WI38 (cell line): ENCODE results near the gene RERE.

Source experiments
- H3K4me3 ChIP-seq: 2 replicates; pipeline ENCODE4 v1.5.1; 2011; ENCODE audit warnings: low read depth, mild to moderate bottlenecking, control low read depth, low read length
- TF ChIP-seq, protein P1 (sequence below): IDR thresholded peaks from 2 replicates; pipeline ENCODE4 v1.5.1; 2012; ENCODE audit warnings: low read depth, mild to moderate bottlenecking, control low read depth, low read length

Gene RERE

GRCh38 chr1:8706291-8706690 lies 111.1 kb downstream of the RERE start:
- TF ChIP-seq, protein P1, sequence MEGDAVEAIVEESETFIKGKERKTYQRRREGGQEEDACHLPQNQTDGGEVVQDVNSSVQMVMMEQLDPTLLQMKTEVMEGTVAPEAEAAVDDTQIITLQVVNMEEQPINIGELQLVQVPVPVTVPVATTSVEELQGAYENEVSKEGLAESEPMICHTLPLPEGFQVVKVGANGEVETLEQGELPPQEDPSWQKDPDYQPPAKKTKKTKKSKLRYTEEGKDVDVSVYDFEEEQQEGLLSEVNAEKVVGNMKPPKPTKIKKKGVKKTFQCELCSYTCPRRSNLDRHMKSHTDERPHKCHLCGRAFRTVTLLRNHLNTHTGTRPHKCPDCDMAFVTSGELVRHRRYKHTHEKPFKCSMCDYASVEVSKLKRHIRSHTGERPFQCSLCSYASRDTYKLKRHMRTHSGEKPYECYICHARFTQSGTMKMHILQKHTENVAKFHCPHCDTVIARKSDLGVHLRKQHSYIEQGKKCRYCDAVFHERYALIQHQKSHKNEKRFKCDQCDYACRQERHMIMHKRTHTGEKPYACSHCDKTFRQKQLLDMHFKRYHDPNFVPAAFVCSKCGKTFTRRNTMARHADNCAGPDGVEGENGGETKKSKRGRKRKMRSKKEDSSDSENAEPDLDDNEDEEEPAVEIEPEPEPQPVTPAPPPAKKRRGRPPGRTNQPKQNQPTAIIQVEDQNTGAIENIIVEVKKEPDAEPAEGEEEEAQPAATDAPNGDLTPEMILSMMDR: no peak
- no peak overlapping the region for H3K4me3 ChIP-seq

DNA sequence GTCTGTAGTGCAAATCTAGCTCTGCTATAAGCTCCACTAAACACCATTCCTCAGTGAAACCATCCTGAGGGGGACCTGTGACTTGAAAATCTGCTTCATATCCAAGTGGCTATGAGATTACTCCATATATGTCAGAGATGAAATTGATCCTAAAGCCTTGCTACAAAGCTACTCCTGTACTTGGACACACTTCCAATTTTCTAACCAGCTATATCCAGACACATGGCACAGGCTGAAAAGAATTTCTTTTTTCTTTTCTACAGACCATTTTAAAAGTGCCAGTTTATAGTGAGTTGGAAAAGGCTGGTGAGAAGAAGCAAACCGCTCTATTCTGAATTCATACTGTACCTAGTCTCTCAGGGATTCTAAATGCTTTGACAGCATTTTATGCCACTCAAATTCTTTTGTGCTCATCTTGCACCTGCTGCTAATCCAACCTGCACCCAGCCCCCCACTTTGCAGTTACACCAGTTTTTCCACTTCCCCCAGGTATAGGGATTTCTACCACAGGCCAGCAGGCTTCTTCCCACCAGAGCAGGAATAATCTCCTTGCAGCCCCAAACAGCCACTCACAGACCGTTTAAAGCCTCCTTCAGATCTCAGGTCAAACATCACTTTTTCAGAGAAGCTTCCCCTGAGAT lies 112.5 kb downstream of the RERE start:
- H3K4me3 ChIP-seq: no peak overlapping the region
- TF ChIP-seq, protein P1: no peak

DNA sequence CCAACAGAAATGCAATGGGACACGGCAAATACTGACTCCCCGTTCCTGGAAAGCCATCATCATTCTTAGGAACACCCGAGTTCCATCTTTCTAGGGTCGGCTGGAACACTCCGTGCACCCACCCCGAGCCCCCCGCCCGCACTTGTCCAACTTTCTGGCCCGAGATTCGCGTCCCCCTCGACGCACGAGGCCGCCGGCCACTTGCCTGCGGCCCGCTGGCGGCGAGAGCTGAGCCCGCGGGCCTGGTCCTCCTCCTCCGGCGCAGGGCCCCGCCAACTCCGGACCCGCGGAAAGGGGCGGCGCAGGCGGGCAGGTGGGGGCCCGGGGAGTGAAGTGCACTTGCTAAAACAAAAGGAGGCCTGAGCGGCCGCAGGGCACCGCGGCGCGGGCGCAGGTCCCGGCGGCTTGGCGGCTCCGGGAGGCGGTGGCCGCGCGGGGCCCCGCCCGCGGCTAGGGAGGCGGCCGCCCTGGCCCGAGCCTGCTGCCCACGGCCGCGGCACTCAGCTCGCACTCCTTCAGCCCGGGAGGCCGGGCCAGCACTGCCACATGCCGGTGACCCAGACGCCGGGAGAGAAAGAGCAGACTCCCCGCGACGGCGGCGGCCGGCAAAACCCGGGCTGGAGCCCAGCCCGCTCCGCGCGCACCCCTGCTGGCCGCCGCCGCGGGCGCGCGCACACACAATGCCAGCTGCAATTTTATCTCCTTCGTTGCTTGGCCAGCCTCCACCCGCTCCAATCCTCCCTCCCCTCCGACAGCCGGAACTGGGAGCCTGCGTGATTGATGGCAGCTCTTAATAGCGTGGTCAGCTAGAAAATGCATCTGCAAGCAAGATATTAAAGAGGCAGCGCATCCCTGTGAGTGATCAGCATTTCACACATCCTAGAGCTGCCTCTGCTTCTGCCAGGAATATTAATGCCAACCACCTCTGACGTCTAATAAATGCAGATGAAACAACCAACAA lies 114.3 kb downstream of the RERE start:
- TF ChIP-seq, protein P1: no peak

GRCh38 chr1:8702472-8702849 lies 115.0 kb downstream of the RERE start:
- H3K4me3 ChIP-seq: peak overlapping the region; percentile 77
- TF ChIP-seq, protein P1: no peak

More for the DNA sequence above, 114.3 kb downstream of the RERE start:
- peak overlapping the region; percentile 77 for H3K4me3 ChIP-seq

DNA sequence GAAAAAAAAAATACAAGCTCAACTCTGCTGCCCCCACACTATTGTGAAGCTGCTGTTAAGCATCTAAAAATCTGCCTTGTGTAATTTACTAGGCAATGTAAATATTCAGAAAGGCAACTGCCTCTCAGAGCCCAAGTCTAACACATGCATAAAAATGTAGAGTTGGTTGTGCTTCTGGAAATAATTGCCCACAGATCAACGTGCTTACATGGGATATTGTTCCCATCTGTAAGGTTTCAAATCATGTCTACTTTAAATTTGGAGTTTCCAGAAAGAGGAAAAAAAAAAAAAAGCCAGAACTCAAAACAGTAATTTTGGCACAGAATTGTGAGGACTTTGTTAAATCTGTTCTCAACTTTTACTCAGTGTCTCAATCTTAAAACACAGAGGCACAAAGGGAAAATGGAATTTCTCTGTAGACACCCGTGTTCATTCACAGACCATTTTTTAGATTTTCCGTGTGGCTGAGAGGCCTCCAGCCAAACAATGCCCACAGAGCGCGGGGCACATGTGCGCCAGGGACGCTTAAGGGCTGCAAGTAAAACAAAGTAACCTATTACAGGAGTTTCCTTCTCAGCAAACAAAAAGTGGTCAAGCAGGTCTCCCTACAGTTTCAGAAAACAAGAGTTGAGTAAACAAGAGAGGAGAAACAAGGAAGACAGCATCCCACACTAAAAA lies 115.5 kb downstream of the RERE start:
- H3K4me3 ChIP-seq: peak overlapping the region; percentile 77
- TF ChIP-seq, protein P1: no peak

- TF ChIP-seq, protein P1: no peak
- no peak overlapping the region for H3K4me3 ChIP-seq
These were observed 117.8 kb downstream of the RERE start for GRCh38 chr1:8699679-8700078.
